Measurements from ENCODE around the gene RAE1.
A peak's percentile ranks its signal among the peaks of the same experiment; 100 is the strongest.

The RAE1 gene

GRCh38 chr20:57374343-57374930 lies 23.4 kb downstream of the RAE1 start:
- DNase-seq: no peak

- DNase-seq: no peak
Observed at GRCh38 chr20:57374931-57375651, 24.0 kb downstream of the RAE1 start.

- DNase-seq: no peak
Observed at GRCh38 chr20:57375652-57376230, 24.7 kb downstream of the RAE1 start.

GRCh38 chr20:57377350-57377749 lies 26.3 kb downstream of the RAE1 start:
- no peak for DNase-seq

- DNase-seq: no peak
Observed at GRCh38 chr20:57378107-57378506, 27.1 kb downstream of the RAE1 start.

- no peak for DNase-seq
Observed at GRCh38 chr20:57378646-57379262, 27.7 kb downstream of the RAE1 start.

GRCh38 chr20:57379263-57379647 lies 28.2 kb downstream of the RAE1 start:
- no peak for DNase-seq

GRCh38 chr20:57380081-57380750 lies 29.2 kb downstream of the RAE1 start:
- DNase-seq: no peak

GRCh38 chr20:57381596-57382503 lies 30.8 kb downstream of the RAE1 start:
- DNase-seq: peak; percentile 71

- DNase-seq: no peak
Observed at GRCh38 chr20:57382516-57382915, 31.5 kb downstream of the RAE1 start.

- no peak for DNase-seq
Observed at GRCh38 chr20:57383447-57384347, 32.6 kb downstream of the RAE1 start.

- DNase-seq: no peak
Observed at GRCh38 chr20:57384486-57384885, 33.4 kb downstream of the RAE1 start.

- DNase-seq: no peak
Observed at GRCh38 chr20:57384953-57385761, 34.1 kb downstream of the RAE1 start.

GRCh38 chr20:57385940-57386339 lies 34.9 kb downstream of the RAE1 start:
- no peak for DNase-seq

- DNase-seq: no peak
Observed at GRCh38 chr20:57386762-57387161, 35.7 kb downstream of the RAE1 start.

- no peak for DNase-seq
Observed at GRCh38 chr20:57387463-57387862, 36.4 kb downstream of the RAE1 start.

GRCh38 chr20:57387945-57388371 lies 36.9 kb downstream of the RAE1 start:
- no peak for DNase-seq

- DNase-seq: peak; percentile 68
Observed at GRCh38 chr20:57388953-57389694, 38.1 kb downstream of the RAE1 start.
